ENCODE measurements around the gene OR4K14.
"Not testable (repeated sequence)": the region's sequence is repeated elsewhere in the genome, so short reads cannot be mapped to it uniquely, and the experiment has no call there.

Gene OR4K14, protein sequence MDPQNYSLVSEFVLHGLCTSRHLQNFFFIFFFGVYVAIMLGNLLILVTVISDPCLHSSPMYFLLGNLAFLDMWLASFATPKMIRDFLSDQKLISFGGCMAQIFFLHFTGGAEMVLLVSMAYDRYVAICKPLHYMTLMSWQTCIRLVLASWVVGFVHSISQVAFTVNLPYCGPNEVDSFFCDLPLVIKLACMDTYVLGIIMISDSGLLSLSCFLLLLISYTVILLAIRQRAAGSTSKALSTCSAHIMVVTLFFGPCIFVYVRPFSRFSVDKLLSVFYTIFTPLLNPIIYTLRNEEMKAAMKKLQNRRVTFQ

GRCh38 chr14:20019257-20019865, at the start of gene OR4K14:
TSS of gene OR4K14 (minus strand) at chr14:20019307. CDS start at chr14:20015193, 4,114 bp downstream.
- DNase-seq (ENCODE audit: low read depth), result no peak

- no peak for DNase-seq (ENCODE audit: low read depth)
Measured at GRCh38 chr14:20059745-20060144, 40.6 kb upstream of the OR4K14 start, which contains the start of gene OR4L1. TSS of gene OR4L1 (plus strand) at chr14:20060045. CDS start at chr14:20060045, 0 bp downstream.

- DNase-seq (ENCODE audit: low read depth), result no peak
Measured at GRCh38 chr14:20048202-20048601, 29.1 kb upstream of the OR4K14 start.

- DNase-seq (ENCODE audit: low read depth), result no peak
Measured at GRCh38 chr14:20044243-20044642, 25.1 kb upstream of the OR4K14 start.

- DNase-seq (ENCODE audit: low read depth), result no peak
Measured at GRCh38 chr14:20035938-20036337, 16.8 kb upstream of the OR4K14 start, which contains the start of gene OR4K13. TSS of gene OR4K13 (minus strand) at chr14:20036038. CDS start at chr14:20034758, 1,280 bp downstream.

DNA sequence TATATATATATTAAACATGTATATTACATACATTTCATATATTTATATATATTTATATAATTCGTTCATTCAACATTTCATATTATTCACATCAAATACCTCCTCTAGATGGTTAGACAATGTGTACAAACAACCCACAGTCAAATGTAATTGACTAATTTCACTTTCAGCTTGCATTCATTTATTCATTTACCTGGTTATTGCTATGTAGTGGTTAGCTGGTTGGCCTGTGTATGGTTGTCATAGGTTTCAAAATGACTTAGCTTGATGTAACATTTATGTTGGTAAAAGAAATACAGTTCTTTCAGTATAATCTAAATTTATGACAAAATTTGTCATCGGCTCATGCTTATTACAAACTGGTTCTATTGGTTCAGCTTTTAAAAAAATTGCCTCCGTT, 16.3 kb upstream of the OR4K14 start:
- DNase-seq (ENCODE audit: low read depth), result no peak

- no peak for DNase-seq (ENCODE audit: low read depth)
Measured at GRCh38 chr14:20031058-20031457, 12.0 kb upstream of the OR4K14 start.

DNA sequence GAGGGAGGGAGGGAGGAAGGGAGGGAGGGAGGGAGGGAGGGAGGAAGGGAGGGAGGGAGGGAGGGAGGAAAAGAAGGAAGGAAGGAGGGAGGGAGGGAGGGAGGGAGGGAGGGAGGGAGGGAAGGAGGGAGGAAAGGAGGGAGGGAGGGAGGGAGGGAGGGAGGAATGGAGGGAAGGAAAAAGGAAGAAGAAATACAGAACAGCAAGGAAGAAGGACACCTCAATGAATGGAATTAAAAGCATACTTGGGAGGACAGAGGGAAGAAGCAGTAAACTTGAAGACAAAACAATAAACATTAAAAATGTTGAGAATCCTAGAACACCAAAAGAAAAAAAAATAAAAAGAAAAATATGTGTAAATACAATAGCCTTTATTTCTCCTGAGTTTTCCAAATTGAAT, 11.0 kb downstream of the OR4K14 start:
- DNase-seq (ENCODE audit: low read depth), result no peak

- no peak for DNase-seq (ENCODE audit: low read depth)
Measured at GRCh38 chr14:20002319-20002718, 16.8 kb downstream of the OR4K14 start.

- no peak for DNase-seq (ENCODE audit: low read depth)
Measured at GRCh38 chr14:20001863-20002262, 17.2 kb downstream of the OR4K14 start, which contains the start of gene OR4Q2. TSS of gene OR4Q2 (plus strand) at chr14:20002163.

DNA sequence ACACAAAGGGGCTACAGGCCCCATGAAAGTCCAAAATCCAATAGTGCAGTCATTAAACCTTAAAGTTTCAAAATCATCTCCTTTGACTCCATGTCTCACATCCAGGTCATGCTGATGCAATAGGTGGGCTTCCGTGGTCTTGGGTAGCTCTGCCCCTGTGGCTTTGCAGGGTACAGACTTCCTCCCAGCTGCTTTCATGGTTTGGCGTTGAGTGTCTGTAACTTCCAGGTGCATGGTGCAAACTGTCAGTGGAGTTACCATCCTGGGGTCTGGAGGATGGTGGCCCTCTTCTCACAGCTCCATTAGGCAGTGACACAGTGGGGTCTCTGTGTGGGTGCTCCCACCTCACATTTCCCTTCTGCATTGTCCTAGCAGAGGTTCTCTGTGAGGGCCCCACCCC, 25.7 kb downstream of the OR4K14 start:
- DNase-seq (ENCODE audit: low read depth), result no peak

GRCh38 chr14:19975291-19975690, 43.8 kb downstream of the OR4K14 start, which contains the start of gene OR4K15:
TSS of gene OR4K15 (plus strand) at chr14:19975591. CDS start at chr14:19975591, 0 bp downstream.
- DNase-seq (ENCODE audit: low read depth), result no peak

DNA sequence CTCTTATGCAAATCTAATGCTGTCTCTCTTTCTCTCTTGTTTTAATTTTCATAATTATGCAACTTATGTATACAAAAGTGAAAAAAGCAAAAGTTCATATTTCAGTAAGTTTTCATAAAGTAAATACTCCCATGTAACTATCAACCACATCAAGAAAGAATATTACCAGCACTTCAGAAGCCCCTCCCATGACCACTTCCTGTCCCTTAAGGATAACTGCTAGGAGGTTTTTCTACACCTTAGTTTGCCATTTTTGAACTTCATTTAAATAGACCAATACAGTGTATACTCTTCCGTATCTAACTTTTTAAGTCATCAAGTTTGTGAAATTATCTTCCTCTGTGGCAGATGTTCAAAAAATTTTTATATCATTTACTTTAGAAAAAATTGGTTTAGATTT, 44.3 kb downstream of the OR4K14 start:
- DNase-seq (ENCODE audit: low read depth), result no peak

GRCh38 chr14:19969735-19970134, 49.4 kb downstream of the OR4K14 start:
- DNase-seq (ENCODE audit: low read depth), result not testable (repeated sequence)
